Thyroid gland (tissue), 4 donors: ENCODE results near the gene CRYBA2.

Experiments
- POLR2A ChIP-seq, 2 donors: fragments of 450-650 bp; IDR thresholded peaks; one replicate each; pipeline ENCODE4 v1.6.1; 2017; ENCODE audit warnings: antibody characterized with exemption in 2 of 2, mild to moderate bottlenecking in 2 of 2, moderate library complexity in 1 of 2
- TF ChIP-seq, protein P1 (sequence below), 6 experiments: fragments of 200-600 bp in 3 of 6; fragments of 450-650 bp in 3 of 6; sonication (generic) in 3 of 6; IDR thresholded peaks; one replicate each; pipeline ENCODE4 v1.5.1; 2016 to 2019; ENCODE audit warnings: antibody characterized with exemption in 6 of 6, mild to moderate bottlenecking in 2 of 6, inconsistent platforms in 1 of 6, moderate library complexity in 1 of 6

GRCh38 chr2:218964041-218964771 lies 29.0 kb downstream of the CRYBA2 start:
- TF ChIP-seq, protein P1, sequence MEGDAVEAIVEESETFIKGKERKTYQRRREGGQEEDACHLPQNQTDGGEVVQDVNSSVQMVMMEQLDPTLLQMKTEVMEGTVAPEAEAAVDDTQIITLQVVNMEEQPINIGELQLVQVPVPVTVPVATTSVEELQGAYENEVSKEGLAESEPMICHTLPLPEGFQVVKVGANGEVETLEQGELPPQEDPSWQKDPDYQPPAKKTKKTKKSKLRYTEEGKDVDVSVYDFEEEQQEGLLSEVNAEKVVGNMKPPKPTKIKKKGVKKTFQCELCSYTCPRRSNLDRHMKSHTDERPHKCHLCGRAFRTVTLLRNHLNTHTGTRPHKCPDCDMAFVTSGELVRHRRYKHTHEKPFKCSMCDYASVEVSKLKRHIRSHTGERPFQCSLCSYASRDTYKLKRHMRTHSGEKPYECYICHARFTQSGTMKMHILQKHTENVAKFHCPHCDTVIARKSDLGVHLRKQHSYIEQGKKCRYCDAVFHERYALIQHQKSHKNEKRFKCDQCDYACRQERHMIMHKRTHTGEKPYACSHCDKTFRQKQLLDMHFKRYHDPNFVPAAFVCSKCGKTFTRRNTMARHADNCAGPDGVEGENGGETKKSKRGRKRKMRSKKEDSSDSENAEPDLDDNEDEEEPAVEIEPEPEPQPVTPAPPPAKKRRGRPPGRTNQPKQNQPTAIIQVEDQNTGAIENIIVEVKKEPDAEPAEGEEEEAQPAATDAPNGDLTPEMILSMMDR (IDR thresholded peaks at IDR 0.05) = no peak
- TF ChIP-seq POLR2A (IDR thresholded peaks at IDR 0.05) = no peak
